ENCODE data around the gene LEUTX. TPM values are rescaled to one million over a fixed set of nuclear protein-coding genes. Genes with fewer than 3 reads are reported as not detected.

The LEUTX gene
- total RNA-seq, 1 experiment from 2014 or later: not detected

DNA sequence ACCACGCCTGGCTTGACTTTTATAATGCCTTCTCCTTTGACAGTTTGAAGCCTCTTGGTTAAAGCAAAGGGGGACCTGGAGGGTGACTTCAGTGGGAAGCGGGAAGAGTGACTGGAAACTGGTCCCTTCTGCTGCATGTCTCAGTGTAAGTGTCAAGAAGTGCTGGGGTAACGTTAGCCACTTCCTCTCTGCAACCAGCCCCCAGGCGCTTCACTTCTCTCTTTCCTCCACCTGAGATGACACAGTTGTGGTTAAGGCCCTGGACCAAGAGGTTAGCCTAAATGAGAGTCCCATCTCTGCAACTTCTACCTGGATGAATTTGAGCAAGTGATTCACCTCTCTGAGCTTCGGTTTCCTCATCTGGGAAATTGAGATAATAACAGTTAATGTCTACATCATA is 16.3 kb downstream of the LEUTX start:
- Mint-ChIP-seq H3K9me3 (no peaks in the 10 kb centered on the region), H3K4me3 (no peak overlapping the region), H3K4me1 (peaks cover 22 to 33% of the 10 kb centered on the region in 2 experiments), H3K27me3 (ENCODE audit: low read depth) (no peaks in the 10 kb centered on the region), H3K36me3 (ENCODE audit: insufficient read depth in 1 of 3, low read depth in 3 of 3) (no peaks in the 10 kb centered on the region), H3K27ac (no peak overlapping the region)
- H3K14ac ChIP-seq (ENCODE audit: insufficient read depth, low read length): no peak overlapping the region
- no peak overlapping the region for H2BK5ac ChIP-seq (ENCODE audit: insufficient read length, low read length)
- TF ChIP-seq CTCF (conservative IDR thresholded peaks at IDR 0.05): no peak
- H2BK20ac ChIP-seq (ENCODE audit: low read depth, low read length, poor library complexity, severe bottlenecking): no peak overlapping the region
- no peak overlapping the region for H3K27ac ChIP-seq (ENCODE audit: insufficient read length, low read depth, low read length)
- H3K18ac ChIP-seq (ENCODE audit: insufficient read length, low read depth, low read length): no peak overlapping the region
- no peak overlapping the region for H2BK15ac ChIP-seq (ENCODE audit: low read depth, low read length)
- H3K56ac ChIP-seq (ENCODE audit: insufficient read length, low read depth, low read length): no peak overlapping the region
- H3K4me2 ChIP-seq (ENCODE audit: insufficient read depth, insufficient read length, low read length): no peak overlapping the region
- H3K79me2 ChIP-seq (ENCODE audit: insufficient read depth, low read length): no peaks in the 10 kb centered on the region
- no peaks in the 10 kb centered on the region; the same call in 1 of the 2 replicates for H3K4me1 ChIP-seq (ENCODE audit: insufficient read depth, low read length)
- no peaks in the 10 kb centered on the region for H3K9me3 ChIP-seq (ENCODE audit: control insufficient read depth, low read depth, low read length)
- H3K23ac ChIP-seq (ENCODE audit: insufficient read length, low read depth, low read length): no peak overlapping the region
- H4K91ac ChIP-seq (ENCODE audit: insufficient read length, low read depth, low read length): no peak overlapping the region
- H4K8ac ChIP-seq (replicated peaks; ENCODE audit: insufficient read length, low read depth, low read length): no peak overlapping the region
- no peaks in the 10 kb centered on the region for H3K27me3 ChIP-seq (ENCODE audit: insufficient read depth, low read length)
- no peak overlapping the region for H2BK120ac ChIP-seq (ENCODE audit: low read depth, low read length, poor library complexity, severe bottlenecking)
- DNase-seq: no peak
- H3T11ph ChIP-seq (ENCODE audit: low read length): no peak overlapping the region
- H4K20me1 ChIP-seq (ENCODE audit: control insufficient read depth, insufficient read depth, insufficient read length): no peaks in the 10 kb centered on the region
- H3K23me2 ChIP-seq (ENCODE audit: insufficient read length, low read depth, low read length, poor library complexity, severe bottlenecking): peaks cover 3% of the 10 kb centered on the region
- no peak overlapping the region for H4K5ac ChIP-seq (ENCODE audit: insufficient read length, low read depth, low read length)
- H2AFZ ChIP-seq (ENCODE audit: low read length): no peak overlapping the region
- no peaks in the 10 kb centered on the region for H3K79me1 ChIP-seq (ENCODE audit: insufficient read depth, low read depth, low read length, poor library complexity, severe bottlenecking)
- no peak overlapping the region for H3K9ac ChIP-seq (ENCODE audit: extremely low read depth, insufficient read length, low read length)
- no peak overlapping the region for H3K4ac ChIP-seq (ENCODE audit: low read depth, low read length)
- WGBS (ENCODE audit: extremely low coverage, insufficient read length, low lambda C conversion rate): no CpG with 5 or more reads among the region's 5 CpGs
- H2AK5ac ChIP-seq (ENCODE audit: insufficient read length, low read length): no peak overlapping the region
- H2BK12ac ChIP-seq (ENCODE audit: insufficient read length, low read depth, low read length): no peak overlapping the region

Measured in H9 (cell line).